Ovary (tissue), 3 donors: ENCODE data around the gene MKNK1.

Experiments
- CTCF ChIP-seq, 3 donors: fragments of 450-650 bp in 2 of 3; fragments of 200-600 bp in 1 of 3; IDR thresholded peaks; one replicate each; pipeline versions ENCODE4 v1.5.1 to v1.8.0; 2016 to 2022; ENCODE audit warnings: antibody characterized with exemption in 3 of 3, mild to moderate bottlenecking in 1 of 3
- EP300 ChIP-seq: sonication (generic); formaldehyde crosslinking; IDR thresholded peaks from one replicate; pipeline ENCODE4 v1.6.1; 2017; ENCODE audit warnings: antibody characterized with exemption
- POLR2A ChIP-seq: fragments of 450-650 bp; IDR thresholded peaks from one replicate; pipeline ENCODE4 v1.6.1; 2017; ENCODE audit warnings: antibody characterized with exemption, mild to moderate bottlenecking, moderate library complexity
- donor health status: DM: no; HTN: no; CAD: no.

DNA sequence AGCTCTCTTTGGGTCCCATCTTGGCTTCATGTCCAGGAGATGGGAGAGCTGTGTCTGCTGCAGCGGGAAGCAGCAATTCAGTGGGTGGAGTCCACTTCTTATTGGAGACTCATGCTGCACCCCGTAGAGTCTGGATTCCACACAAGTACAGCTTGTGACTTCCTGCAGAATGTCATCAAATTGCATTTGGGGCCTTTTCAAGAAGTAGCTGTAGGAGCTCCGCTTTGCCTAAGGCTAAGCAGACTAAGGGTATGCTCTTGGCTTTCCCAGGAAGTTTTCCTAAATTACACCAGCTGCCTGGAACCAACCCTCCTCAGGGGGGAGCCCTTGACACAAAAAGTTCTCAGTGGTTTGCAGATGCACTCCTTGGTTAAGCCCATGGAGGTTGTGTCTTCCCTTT lies 18.3 kb upstream of the MKNK1 start:
- TF ChIP-seq CTCF (IDR thresholded peaks at IDR 0.05) = no peak
- TF ChIP-seq POLR2A = no peak
- no peak for TF ChIP-seq EP300
